Fibroblast of the aortic adventitia (primary cell): ENCODE measurements around the gene EYS. TPM values are rescaled to one million over a fixed set of nuclear protein-coding genes. Genes with fewer than 3 reads are reported as not detected.
A peak's percentile ranks its signal among the peaks of the same experiment; 100 is the strongest.
"Not testable (repeated sequence)": the region's sequence is repeated elsewhere in the genome, so short reads cannot be mapped to it uniquely, and the experiment has no call there.

Source experiments
- DNase-seq: peaks from one replicate; pipeline ENCODE4 v3.0.0-alpha.2; 2010; ENCODE audit warnings: low read depth
- H3K4me3 ChIP-seq: 2 replicates; pipeline ENCODE4 v1.5.1; 2011; ENCODE audit warnings: low read depth, mild to moderate bottlenecking, control low read depth, low read length, moderate library complexity
- CTCF ChIP-seq: IDR thresholded peaks from 2 replicates; pipeline ENCODE4 v1.5.1; 2011; ENCODE audit warnings: mild to moderate bottlenecking, low read length, control low read depth, inconsistent platforms; ENCODE audit not compliant: insufficient read depth
- total RNA-seq: library from RNA; depleted of rRNA; stranded (reverse); fragments of >200 nt; gene quantifications from 2 replicates; pipeline ENCODE4 v1.2.3, GENCODE V29; 2012; ENCODE audit warnings: low replicate concordance

The EYS gene
- total RNA-seq, 1 donor = 0.09 TPM

GRCh38 chr6:64252256-64252655 lies 1454.8 kb downstream of the EYS start:
- TF ChIP-seq CTCF = no peak
- H3K4me3 ChIP-seq = no peak overlapping the region
- no peak for DNase-seq

GRCh38 chr6:64250126-64250525 lies 1456.9 kb downstream of the EYS start:
- TF ChIP-seq CTCF = peak; percentile 17
- H3K4me3 ChIP-seq = no peak overlapping the region
- DNase-seq = peak; percentile 10

GRCh38 chr6:64249115-64249514 lies 1457.9 kb downstream of the EYS start:
- DNase-seq = peak; percentile 39
- H3K4me3 ChIP-seq = no peak overlapping the region

GRCh38 chr6:64243618-64244017 lies 1463.4 kb downstream of the EYS start:
- TF ChIP-seq CTCF = no peak
- DNase-seq = no peak
- H3K4me3 ChIP-seq = no peak overlapping the region

More at GRCh38 chr6:64249115-64249514, 1457.9 kb downstream of the EYS start:
- no peak for TF ChIP-seq CTCF

GRCh38 chr6:64238908-64239307 lies 1468.1 kb downstream of the EYS start:
- not testable (repeated sequence) for H3K4me3 ChIP-seq

GRCh38 chr6:64238071-64238470 lies 1469.0 kb downstream of the EYS start:
- no peak overlapping the region for H3K4me3 ChIP-seq
- DNase-seq = no peak
- no peak for TF ChIP-seq CTCF

More at GRCh38 chr6:64238908-64239307, 1468.1 kb downstream of the EYS start:
- not testable (repeated sequence) for DNase-seq

GRCh38 chr6:64233746-64234145 lies 1473.3 kb downstream of the EYS start:
- TF ChIP-seq CTCF = no peak
- no peak for DNase-seq
- no peak overlapping the region for H3K4me3 ChIP-seq

GRCh38 chr6:64231928-64232327 lies 1475.1 kb downstream of the EYS start:
- DNase-seq = no peak
- H3K4me3 ChIP-seq = no peak overlapping the region
- TF ChIP-seq CTCF = no peak
